HG03378 (cell line): ENCODE results near the gene NBEAL1.
"Not testable (repeated sequence)": the region's sequence is repeated elsewhere in the genome, so short reads cannot be mapped to it uniquely, and the experiment has no call there.

Experiments used
- ATAC-seq: cut with Tn5 transposase; IDR thresholded peaks from one replicate; pipeline ENCODE4 v1.9.1; 2021; ENCODE audit warnings: mild to moderate bottlenecking, moderate library complexity; ENCODE audit not compliant: unreplicated experiment

The NBEAL1 gene

GRCh38 chr2:203014456-203015199 is at the start of gene NBEAL1:
Gene NBEAL1 (plus strand): TSS chr2:203014875. CDS start chr2:203016385, 1,510 bp downstream.
- peak; percentile 96 for ATAC-seq

GRCh38 chr2:202965810-202966460 is 48.7 kb upstream of the NBEAL1 start:
- peak; percentile 82 for ATAC-seq

- ATAC-seq = not testable (repeated sequence)
Observed at GRCh38 chr2:202969404-202969803, 45.3 kb upstream of the NBEAL1 start.

- ATAC-seq = no peak
Observed at GRCh38 chr2:202976809-202977208, 37.9 kb upstream of the NBEAL1 start.

GRCh38 chr2:202982779-202983491 is 31.7 kb upstream of the NBEAL1 start:
- ATAC-seq = no peak

GRCh38 chr2:202989749-202990148 is 24.9 kb upstream of the NBEAL1 start:
- no peak for ATAC-seq

GRCh38 chr2:202990501-202990900 is 24.2 kb upstream of the NBEAL1 start:
- no peak for ATAC-seq

GRCh38 chr2:202997113-202997512 is 17.6 kb upstream of the NBEAL1 start:
- ATAC-seq = not testable (repeated sequence)

GRCh38 chr2:203002054-203002821 is 12.4 kb upstream of the NBEAL1 start:
- no peak for ATAC-seq

GRCh38 chr2:203003716-203004115 is 11.0 kb upstream of the NBEAL1 start:
- no peak for ATAC-seq

GRCh38 chr2:203016716-203017115 is 2.0 kb downstream of the NBEAL1 start:
- no peak for ATAC-seq

- ATAC-seq = no peak
Observed at GRCh38 chr2:203018181-203018580, 3.5 kb downstream of the NBEAL1 start.

GRCh38 chr2:203019142-203019541 is 4.5 kb downstream of the NBEAL1 start:
- no peak for ATAC-seq

GRCh38 chr2:203021991-203022390 is 7.3 kb downstream of the NBEAL1 start:
- ATAC-seq = no peak

- ATAC-seq = no peak
Observed at GRCh38 chr2:203022751-203023150, 8.1 kb downstream of the NBEAL1 start.

- ATAC-seq = no peak
Observed at GRCh38 chr2:203025592-203025991, 10.9 kb downstream of the NBEAL1 start.

GRCh38 chr2:203030545-203030944 is 15.9 kb downstream of the NBEAL1 start:
- no peak for ATAC-seq

GRCh38 chr2:203030991-203031390 is 16.3 kb downstream of the NBEAL1 start:
- ATAC-seq = no peak

GRCh38 chr2:203033395-203033794 is 18.7 kb downstream of the NBEAL1 start:
- no peak for ATAC-seq

GRCh38 chr2:203035879-203036470 is 21.3 kb downstream of the NBEAL1 start:
- ATAC-seq = no peak

GRCh38 chr2:203037026-203037425 is 22.4 kb downstream of the NBEAL1 start:
- ATAC-seq = no peak
